Keratinocyte (primary cell): ENCODE measurements around the gene CTSD.

ENCODE experiments used
- EZH2 ChIP-seq: IDR thresholded peaks from one replicate; pipeline ENCODE4 v1.6.1; 2012; ENCODE audit warnings: inconsistent platforms, mild to moderate bottlenecking, low read length, moderate library complexity
- TF ChIP-seq, protein P1 (sequence below), 3 experiments: IDR thresholded peaks in 1 of 3; conservative IDR thresholded peaks in 1 of 3; optimal IDR thresholded peaks in 1 of 3; 2 replicates in 2 of 3; 3 replicates in 1 of 3; pipeline versions ENCODE3 to v1.5.1; 2011; ENCODE audit warnings: low read length in 3 of 3, mild to moderate bottlenecking in 3 of 3, moderate library complexity in 2 of 3, control low read depth in 1 of 3, inconsistent platforms in 1 of 3; ENCODE audit not compliant: insufficient read depth in 2 of 3; ENCODE audit errors: extremely low read depth in 1 of 3

DNA sequence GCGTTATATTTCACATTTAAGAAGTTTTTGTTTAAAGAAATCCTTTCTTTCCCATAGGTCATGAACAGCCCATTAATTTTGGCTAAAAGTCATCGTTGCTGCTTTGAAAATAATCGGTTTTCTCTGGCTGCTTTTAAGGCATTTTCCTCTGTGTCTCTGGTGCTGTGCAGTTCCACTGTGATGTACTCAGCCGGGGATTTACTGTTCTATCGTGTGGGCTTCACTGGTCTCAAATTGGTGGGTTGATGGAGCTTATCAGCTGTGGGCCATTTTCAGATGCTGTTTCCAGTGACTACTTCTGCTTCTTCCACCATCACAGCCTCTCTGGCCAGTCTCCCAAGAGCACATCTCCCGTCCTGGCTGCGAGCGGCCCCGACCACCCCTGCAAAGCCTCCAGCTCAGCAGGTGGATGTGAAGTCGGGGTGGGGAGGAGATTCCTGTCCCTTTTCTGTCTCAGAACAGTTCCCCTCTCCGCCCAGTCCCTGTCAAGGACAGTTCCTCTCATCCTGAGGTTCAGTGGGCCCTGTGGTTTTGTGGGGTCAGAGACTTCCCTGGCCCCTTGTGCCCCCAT is 33.6 kb downstream of the CTSD start:
- TF ChIP-seq, protein P1, sequence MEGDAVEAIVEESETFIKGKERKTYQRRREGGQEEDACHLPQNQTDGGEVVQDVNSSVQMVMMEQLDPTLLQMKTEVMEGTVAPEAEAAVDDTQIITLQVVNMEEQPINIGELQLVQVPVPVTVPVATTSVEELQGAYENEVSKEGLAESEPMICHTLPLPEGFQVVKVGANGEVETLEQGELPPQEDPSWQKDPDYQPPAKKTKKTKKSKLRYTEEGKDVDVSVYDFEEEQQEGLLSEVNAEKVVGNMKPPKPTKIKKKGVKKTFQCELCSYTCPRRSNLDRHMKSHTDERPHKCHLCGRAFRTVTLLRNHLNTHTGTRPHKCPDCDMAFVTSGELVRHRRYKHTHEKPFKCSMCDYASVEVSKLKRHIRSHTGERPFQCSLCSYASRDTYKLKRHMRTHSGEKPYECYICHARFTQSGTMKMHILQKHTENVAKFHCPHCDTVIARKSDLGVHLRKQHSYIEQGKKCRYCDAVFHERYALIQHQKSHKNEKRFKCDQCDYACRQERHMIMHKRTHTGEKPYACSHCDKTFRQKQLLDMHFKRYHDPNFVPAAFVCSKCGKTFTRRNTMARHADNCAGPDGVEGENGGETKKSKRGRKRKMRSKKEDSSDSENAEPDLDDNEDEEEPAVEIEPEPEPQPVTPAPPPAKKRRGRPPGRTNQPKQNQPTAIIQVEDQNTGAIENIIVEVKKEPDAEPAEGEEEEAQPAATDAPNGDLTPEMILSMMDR (optimal IDR thresholded peaks at IDR 0.05 in 1 of 3, IDR thresholded peaks at IDR 0.05 in 1 of 3, conservative IDR thresholded peaks at IDR 0.05 in 1 of 3; ENCODE audit: extremely low read depth in 1 of 3, insufficient read depth in 2 of 3, low read length in 3 of 3), result no peak
- TF ChIP-seq EZH2, result no peak
